Measurements from ENCODE around the gene PEX14. TPM values are rescaled to one million over a fixed set of nuclear protein-coding genes. Genes with fewer than 3 reads are reported as not detected.

PEX14 gene
- total and polyA plus RNA-seq, 2 experiments from 2014 or later: 17.6 to 19.6 TPM

DNA sequence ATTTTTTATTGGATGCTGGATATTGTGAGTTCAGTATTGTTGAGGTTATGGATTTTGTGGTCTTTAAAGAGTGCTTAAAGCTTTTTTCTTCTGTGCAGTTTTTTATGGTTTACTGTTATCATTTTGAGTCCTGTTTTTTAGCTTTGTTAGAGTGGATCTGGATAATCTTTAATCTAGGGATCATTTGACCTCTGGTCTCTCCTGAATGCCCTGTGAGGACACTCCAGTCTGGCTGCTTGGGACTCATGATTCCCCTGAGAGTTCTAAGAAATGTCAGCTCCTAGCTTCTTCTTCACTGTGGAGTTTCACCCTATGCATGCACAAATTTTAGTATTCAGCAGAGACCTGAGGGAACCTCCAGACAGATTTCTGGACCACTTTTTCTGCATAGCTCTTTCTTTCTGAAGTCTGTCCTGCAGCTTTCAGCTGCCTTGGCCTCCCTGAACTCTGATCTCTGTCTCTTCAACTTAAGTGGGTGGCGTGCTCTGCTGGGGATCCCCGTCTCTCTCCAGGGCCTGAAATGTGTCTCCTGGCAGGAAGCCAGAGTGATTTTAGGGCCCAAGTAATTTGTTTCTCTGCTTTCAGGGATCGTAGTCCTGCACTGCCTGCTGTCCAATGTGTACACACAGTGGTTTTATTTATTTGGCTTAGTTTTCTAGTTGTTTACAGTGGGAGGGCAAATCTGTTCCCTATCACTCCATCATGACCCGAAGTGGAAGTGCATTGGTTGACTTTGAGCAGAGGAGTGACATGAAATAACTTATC is 14.7 kb downstream of the PEX14 start:
- Mint-ChIP-seq H3K36me3 (ENCODE audit: low read depth) (no peaks in the 10 kb centered on the region; the same call in 2 of the 3 replicates), H3K4me3 (no peak overlapping the region), H3K27me3 (ENCODE audit: insufficient read depth, low read depth, poor library complexity) (peaks cover 7% of the 10 kb centered on the region), H3K4me1 (peaks cover 12% of the 10 kb centered on the region), H3K9me3 (no peaks in the 10 kb centered on the region; the same call in 2 of the 3 replicates), H3K27ac (no peak overlapping the region)
- Histone ChIP-seq H3K4me1 (ENCODE audit: insufficient read depth) (peaks cover 3% of the 10 kb centered on the region), H3K4me2 (no peak overlapping the region), H2AFZ (no peak overlapping the region), H3K27me3 (ENCODE audit: insufficient read depth) (no peaks in the 10 kb centered on the region), H3K27ac (ENCODE audit: low read depth) (no peak overlapping the region; the same call in 1 of the 2 replicates), H3K9me2 (ENCODE audit: insufficient read depth) (no peaks in the 10 kb centered on the region), H3K4me3 (no peak overlapping the region), H3F3A (replicated peaks; ENCODE audit: low read depth) (peaks cover 6% of the 10 kb centered on the region; the same call in 1 of the 2 replicates), H4K20me1 (replicated peaks; ENCODE audit: insufficient read depth) (peaks cover 28% of the 10 kb centered on the region), H3K36me3 (ENCODE audit: insufficient read depth) (no peaks in the 10 kb centered on the region), H3K79me2 (replicated peaks; ENCODE audit: insufficient read depth) (peaks cover 84% of the 10 kb centered on the region)
- DNase-seq (ENCODE audit: low spot score) (no peak), ATAC-seq (no peak)
- TF ChIP-seq, protein P1, sequence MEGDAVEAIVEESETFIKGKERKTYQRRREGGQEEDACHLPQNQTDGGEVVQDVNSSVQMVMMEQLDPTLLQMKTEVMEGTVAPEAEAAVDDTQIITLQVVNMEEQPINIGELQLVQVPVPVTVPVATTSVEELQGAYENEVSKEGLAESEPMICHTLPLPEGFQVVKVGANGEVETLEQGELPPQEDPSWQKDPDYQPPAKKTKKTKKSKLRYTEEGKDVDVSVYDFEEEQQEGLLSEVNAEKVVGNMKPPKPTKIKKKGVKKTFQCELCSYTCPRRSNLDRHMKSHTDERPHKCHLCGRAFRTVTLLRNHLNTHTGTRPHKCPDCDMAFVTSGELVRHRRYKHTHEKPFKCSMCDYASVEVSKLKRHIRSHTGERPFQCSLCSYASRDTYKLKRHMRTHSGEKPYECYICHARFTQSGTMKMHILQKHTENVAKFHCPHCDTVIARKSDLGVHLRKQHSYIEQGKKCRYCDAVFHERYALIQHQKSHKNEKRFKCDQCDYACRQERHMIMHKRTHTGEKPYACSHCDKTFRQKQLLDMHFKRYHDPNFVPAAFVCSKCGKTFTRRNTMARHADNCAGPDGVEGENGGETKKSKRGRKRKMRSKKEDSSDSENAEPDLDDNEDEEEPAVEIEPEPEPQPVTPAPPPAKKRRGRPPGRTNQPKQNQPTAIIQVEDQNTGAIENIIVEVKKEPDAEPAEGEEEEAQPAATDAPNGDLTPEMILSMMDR (conservative IDR thresholded peaks at IDR 0.05; ENCODE audit: low read depth in 2 of 2): no peak
- TF ChIP-seq JUNB (IDR thresholded peaks at IDR 0.05; ENCODE audit: unreplicated experiment): no peak
- TF ChIP-seq ZNF114 (CRISPR knock-in tag; IDR thresholded peaks at IDR 0.05): no peak
- no peak for TF ChIP-seq POLR2AphosphoS5 (IDR thresholded peaks at IDR 0.05; ENCODE audit: low read depth)
- TF ChIP-seq, protein P2, sequence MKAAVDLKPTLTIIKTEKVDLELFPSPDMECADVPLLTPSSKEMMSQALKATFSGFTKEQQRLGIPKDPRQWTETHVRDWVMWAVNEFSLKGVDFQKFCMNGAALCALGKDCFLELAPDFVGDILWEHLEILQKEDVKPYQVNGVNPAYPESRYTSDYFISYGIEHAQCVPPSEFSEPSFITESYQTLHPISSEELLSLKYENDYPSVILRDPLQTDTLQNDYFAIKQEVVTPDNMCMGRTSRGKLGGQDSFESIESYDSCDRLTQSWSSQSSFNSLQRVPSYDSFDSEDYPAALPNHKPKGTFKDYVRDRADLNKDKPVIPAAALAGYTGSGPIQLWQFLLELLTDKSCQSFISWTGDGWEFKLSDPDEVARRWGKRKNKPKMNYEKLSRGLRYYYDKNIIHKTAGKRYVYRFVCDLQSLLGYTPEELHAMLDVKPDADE (IDR thresholded peaks at IDR 0.05): no peak
- TF ChIP-seq STAT1 (IDR thresholded peaks at IDR 0.05; ENCODE audit: unreplicated experiment): no peak
- TF ChIP-seq, protein P3, sequence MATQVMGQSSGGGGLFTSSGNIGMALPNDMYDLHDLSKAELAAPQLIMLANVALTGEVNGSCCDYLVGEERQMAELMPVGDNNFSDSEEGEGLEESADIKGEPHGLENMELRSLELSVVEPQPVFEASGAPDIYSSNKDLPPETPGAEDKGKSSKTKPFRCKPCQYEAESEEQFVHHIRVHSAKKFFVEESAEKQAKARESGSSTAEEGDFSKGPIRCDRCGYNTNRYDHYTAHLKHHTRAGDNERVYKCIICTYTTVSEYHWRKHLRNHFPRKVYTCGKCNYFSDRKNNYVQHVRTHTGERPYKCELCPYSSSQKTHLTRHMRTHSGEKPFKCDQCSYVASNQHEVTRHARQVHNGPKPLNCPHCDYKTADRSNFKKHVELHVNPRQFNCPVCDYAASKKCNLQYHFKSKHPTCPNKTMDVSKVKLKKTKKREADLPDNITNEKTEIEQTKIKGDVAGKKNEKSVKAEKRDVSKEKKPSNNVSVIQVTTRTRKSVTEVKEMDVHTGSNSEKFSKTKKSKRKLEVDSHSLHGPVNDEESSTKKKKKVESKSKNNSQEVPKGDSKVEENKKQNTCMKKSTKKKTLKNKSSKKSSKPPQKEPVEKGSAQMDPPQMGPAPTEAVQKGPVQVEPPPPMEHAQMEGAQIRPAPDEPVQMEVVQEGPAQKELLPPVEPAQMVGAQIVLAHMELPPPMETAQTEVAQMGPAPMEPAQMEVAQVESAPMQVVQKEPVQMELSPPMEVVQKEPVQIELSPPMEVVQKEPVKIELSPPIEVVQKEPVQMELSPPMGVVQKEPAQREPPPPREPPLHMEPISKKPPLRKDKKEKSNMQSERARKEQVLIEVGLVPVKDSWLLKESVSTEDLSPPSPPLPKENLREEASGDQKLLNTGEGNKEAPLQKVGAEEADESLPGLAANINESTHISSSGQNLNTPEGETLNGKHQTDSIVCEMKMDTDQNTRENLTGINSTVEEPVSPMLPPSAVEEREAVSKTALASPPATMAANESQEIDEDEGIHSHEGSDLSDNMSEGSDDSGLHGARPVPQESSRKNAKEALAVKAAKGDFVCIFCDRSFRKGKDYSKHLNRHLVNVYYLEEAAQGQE (IDR thresholded peaks at IDR 0.05; ENCODE audit: unreplicated experiment): no peak
- no peak for TF ChIP-seq NANOG (IDR thresholded peaks at IDR 0.05; ENCODE audit: borderline replicate concordance)
- no peak for TF ChIP-seq ZNF331 (CRISPR knock-in tag; IDR thresholded peaks at IDR 0.05; ENCODE audit: low read depth)
- no peak for TF ChIP-seq EZH2phosphoT487 (IDR thresholded peaks at IDR 0.05; ENCODE audit: unreplicated experiment)
- TF ChIP-seq EZH2 (IDR thresholded peaks at IDR 0.05; ENCODE audit: low read depth, unreplicated experiment): no peak
- no peak for TF ChIP-seq CREB1 (CRISPR knock-in tag; IDR thresholded peaks at IDR 0.05; ENCODE audit: low read depth)
- TF ChIP-seq, protein P4, sequence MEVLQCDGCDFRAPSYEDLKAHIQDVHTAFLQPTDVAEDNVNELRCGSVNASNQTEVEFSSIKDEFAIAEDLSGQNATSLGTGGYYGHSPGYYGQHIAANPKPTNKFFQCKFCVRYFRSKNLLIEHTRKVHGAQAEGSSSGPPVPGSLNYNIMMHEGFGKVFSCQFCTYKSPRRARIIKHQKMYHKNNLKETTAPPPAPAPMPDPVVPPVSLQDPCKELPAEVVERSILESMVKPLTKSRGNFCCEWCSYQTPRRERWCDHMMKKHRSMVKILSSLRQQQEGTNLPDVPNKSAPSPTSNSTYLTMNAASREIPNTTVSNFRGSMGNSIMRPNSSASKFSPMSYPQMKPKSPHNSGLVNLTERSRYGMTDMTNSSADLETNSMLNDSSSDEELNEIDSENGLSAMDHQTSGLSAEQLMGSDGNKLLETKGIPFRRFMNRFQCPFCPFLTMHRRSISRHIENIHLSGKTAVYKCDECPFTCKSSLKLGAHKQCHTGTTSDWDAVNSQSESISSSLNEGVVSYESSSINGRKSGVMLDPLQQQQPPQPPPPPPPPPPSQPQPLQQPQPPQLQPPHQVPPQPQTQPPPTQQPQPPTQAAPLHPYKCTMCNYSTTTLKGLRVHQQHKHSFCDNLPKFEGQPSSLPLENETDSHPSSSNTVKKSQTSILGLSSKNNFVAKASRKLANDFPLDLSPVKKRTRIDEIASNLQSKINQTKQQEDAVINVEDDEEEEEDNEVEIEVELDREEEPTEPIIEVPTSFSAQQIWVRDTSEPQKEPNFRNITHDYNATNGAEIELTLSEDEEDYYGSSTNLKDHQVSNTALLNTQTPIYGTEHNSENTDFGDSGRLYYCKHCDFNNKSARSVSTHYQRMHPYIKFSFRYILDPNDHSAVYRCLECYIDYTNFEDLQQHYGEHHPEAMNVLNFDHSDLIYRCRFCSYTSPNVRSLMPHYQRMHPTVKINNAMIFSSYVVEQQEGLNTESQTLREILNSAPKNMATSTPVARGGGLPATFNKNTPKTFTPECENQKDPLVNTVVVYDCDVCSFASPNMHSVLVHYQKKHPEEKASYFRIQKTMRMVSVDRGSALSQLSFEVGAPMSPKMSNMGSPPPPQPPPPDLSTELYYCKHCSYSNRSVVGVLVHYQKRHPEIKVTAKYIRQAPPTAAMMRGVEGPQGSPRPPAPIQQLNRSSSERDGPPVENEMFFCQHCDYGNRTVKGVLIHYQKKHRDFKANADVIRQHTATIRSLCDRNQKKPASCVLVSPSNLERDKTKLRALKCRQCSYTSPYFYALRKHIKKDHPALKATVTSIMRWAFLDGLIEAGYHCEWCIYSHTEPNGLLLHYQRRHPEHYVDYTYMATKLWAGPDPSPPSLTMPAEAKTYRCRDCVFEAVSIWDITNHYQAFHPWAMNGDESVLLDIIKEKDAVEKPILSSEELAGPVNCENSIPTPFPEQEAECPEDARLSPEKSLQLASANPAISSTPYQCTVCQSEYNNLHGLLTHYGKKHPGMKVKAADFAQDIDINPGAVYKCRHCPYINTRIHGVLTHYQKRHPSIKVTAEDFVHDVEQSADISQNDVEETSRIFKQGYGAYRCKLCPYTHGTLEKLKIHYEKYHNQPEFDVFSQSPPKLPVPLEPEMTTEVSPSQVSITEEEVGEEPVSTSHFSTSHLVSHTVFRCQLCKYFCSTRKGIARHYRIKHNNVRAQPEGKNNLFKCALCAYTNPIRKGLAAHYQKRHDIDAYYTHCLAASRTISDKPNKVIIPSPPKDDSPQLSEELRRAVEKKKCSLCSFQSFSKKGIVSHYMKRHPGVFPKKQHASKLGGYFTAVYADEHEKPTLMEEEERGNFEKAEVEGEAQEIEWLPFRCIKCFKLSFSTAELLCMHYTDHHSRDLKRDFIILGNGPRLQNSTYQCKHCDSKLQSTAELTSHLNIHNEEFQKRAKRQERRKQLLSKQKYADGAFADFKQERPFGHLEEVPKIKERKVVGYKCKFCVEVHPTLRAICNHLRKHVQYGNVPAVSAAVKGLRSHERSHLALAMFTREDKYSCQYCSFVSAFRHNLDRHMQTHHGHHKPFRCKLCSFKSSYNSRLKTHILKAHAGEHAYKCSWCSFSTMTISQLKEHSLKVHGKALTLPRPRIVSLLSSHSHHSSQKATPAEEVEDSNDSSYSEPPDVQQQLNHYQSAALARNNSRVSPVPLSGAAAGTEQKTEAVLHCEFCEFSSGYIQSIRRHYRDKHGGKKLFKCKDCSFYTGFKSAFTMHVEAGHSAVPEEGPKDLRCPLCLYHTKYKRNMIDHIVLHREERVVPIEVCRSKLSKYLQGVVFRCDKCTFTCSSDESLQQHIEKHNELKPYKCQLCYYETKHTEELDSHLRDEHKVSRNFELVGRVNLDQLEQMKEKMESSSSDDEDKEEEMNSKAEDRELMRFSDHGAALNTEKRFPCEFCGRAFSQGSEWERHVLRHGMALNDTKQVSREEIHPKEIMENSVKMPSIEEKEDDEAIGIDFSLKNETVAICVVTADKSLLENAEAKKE (CRISPR knock-in tag; IDR thresholded peaks at IDR 0.05): no peak

Data from GM23338 (cell line).